CD4-positive, CD25-positive, alpha-beta regulatory T cell (primary cell): ENCODE measurements around the gene MYADML2. TPM values are rescaled to one million over a fixed set of nuclear protein-coding genes. Genes with fewer than 3 reads are reported as not detected.
"Not testable (repeated sequence)": the region's sequence is repeated elsewhere in the genome, so short reads cannot be mapped to it uniquely, and the experiment has no call there.

Experiments
- ATAC-seq, 2 donors: fragments of 150-1000 bp; cut with Tn5 transposase; one replicate each; pipeline ENCODE4 v1.10.0; 2021; ENCODE audit warnings: low read depth in 2 of 2, moderate number of reproducible peaks in 2 of 2, moderate library complexity in 1 of 2
- DNase-seq, 3 donors: peaks; one replicate each; pipeline versions ENCODE4 v3.0.0 to v3.0.0-alpha.2; 2012 to 2022; ENCODE audit warnings: mixed read lengths in 1 of 3
- H3K27ac ChIP-seq: one replicate; pipeline ENCODE4 v1.7.0; 2013; ENCODE audit warnings: mild to moderate bottlenecking, low read length; ENCODE audit not compliant: insufficient read depth, poor library complexity, severe bottlenecking
- H3K27me3 ChIP-seq: one replicate; pipeline ENCODE4 v1.7.0; 2013; ENCODE audit warnings: low read length; ENCODE audit not compliant: control insufficient read depth, insufficient read depth
- H3K36me3 ChIP-seq: one replicate; pipeline ENCODE4 v1.7.0; 2013; ENCODE audit warnings: mild to moderate bottlenecking, low read length, moderate library complexity; ENCODE audit not compliant: control insufficient read depth, insufficient read depth
- H3K4me1 ChIP-seq: 2 replicates; pipeline ENCODE4 v1.7.0; 2013; ENCODE audit warnings: mild to moderate bottlenecking, low read length; ENCODE audit not compliant: insufficient read depth, control insufficient read depth, poor library complexity, severe bottlenecking
- H3K4me3 ChIP-seq: one replicate; pipeline ENCODE4 v1.7.0; 2013; ENCODE audit warnings: low read depth, mild to moderate bottlenecking, low read length, moderate library complexity
- H3K9me3 ChIP-seq, 2 experiments: 1 replicate in 1 of 2; 2 replicates in 1 of 2; pipeline ENCODE4 v1.7.0; 2013; ENCODE audit warnings: low read length in 2 of 2, mild to moderate bottlenecking in 1 of 2, moderate library complexity in 1 of 2; ENCODE audit not compliant: control insufficient read depth in 2 of 2
- H3K27ac Mint-ChIP-seq, 3 donors: one replicate each; pipeline ENCODE4 v1.8.0; 2020 to 2022; ENCODE audit warnings: mild to moderate bottlenecking in 3 of 3, mixed read lengths in 3 of 3, moderate library complexity in 2 of 3
- H3K27me3 Mint-ChIP-seq: one replicate; pipeline ENCODE4 v1.8.0; 2022; ENCODE audit warnings: mild to moderate bottlenecking, mixed read lengths
- H3K36me3 Mint-ChIP-seq: one replicate; pipeline ENCODE4 v1.8.0; 2020; ENCODE audit warnings: mixed read lengths
- H3K4me1 Mint-ChIP-seq, 4 donors: one replicate each; pipeline ENCODE4 v1.8.0; 2020 to 2022; ENCODE audit warnings: mixed read lengths in 4 of 4, mild to moderate bottlenecking in 1 of 4
- H3K4me3 Mint-ChIP-seq, 4 donors: one replicate each; pipeline ENCODE4 v1.8.0; 2020 to 2022; ENCODE audit warnings: mild to moderate bottlenecking in 4 of 4, mixed read lengths in 4 of 4, moderate library complexity in 3 of 4
- H3K9me3 Mint-ChIP-seq, 7 donors: one replicate each; pipeline ENCODE4 v1.8.0; 2020 to 2022; ENCODE audit warnings: mixed read lengths in 7 of 7, mild to moderate bottlenecking in 3 of 7, moderate library complexity in 2 of 7
- polyA plus RNA-seq, 4 donors: library from polyadenylated mRNA; unstranded; fragments of 300-500 nt; fragmentation: Illumina TruSeq; gene quantifications; one replicate each; pipeline ENCODE4 v1.2.3, GENCODE V29; 2021
- total RNA-seq: library from RNA; stranded (reverse); gene quantifications from one replicate; pipeline ENCODE4 v1.2.3, GENCODE V29; 2022

The MYADML2 gene
- total and polyA plus RNA-seq, 5 donors from 2014 or later = not detected

DNA sequence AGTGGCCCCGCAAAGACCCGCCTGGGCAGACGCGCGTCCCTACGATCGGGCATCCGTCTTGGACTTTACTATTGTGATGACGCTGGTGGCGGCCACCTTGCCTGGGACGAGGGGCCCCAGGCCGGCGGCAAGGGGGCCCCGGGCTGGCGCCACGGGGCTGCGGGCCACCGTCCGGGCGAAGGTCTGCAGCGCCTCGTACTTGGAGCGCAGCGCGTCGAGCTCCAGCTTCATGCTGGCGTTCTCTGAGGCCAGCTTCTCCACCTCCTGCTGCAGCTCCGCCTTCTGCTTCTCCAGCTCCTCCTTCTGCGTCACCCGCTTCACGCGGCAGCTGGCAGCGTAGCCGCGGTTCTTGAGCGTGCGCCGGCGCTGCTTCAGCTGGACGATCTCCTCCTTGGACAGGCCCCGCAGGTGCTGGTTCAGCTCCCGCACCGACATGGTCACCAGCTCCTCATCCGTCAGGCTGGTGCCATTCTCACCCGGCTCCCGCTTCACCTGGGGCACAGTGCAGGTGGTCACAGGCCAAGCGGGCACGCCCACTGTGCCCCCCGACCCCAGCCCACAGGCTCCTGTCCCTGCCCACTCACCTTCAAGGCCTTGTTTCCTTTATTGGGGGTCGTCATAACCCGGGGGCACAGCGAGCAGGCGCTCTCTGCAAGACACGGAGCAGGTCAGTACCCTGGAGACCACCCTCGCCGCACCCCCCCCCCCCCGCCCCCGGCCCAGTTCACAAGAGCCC, 24.3 kb downstream of the MYADML2 start:
- Histone ChIP-seq H3K27me3 (no peaks in the 10 kb centered on the region), H3K4me3 (no peak overlapping the region), H3K27ac (no peak overlapping the region), H3K36me3 (no peaks in the 10 kb centered on the region), H3K4me1 (peaks cover 37% of the 10 kb centered on the region), H3K9me3 (no peaks in the 10 kb centered on the region)
- Mint-ChIP-seq H3K27ac (no peak overlapping the region), H3K4me1 (peaks cover 0 to 39% (median 10%) of the 10 kb centered on the region in 4 donors), H3K36me3 (no peaks in the 10 kb centered on the region), H3K4me3 (no peak overlapping the region), H3K9me3 (no peaks in the 10 kb centered on the region), H3K27me3 (peaks cover 6% of the 10 kb centered on the region)
- DNase-seq (no peak), ATAC-seq (no peak)

DNA sequence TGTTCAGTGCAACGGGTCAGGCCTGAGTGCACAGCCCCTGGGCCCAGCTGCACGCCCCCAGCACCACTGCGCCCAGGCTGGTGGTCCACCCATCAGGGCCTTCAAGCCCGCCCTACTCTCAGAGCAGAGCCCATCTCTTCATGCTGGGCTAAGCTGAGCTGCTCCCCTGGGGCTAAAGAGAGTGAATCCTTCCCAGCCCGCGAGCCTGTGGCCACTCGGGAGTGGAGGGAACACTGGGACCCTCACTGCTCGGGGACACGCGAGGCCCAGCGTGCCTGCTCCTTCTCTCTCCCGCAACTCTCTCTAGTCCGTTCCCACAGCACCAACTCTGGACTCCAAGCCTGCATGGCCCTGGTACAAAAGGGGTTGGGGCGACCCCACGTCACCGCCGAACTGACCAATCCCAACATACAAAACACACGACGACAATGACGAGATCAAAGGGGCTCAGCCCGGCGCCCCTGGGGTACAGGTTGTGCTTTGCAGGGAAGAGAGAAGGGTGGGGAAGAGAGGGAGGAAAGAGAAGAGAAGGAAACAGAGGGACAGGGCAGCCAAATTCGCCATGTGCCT, 25.0 kb downstream of the MYADML2 start:
- peaks cover 40% of the 10 kb centered on the region for H3K4me1 ChIP-seq
- no peaks in the 10 kb centered on the region for H3K36me3 Mint-ChIP-seq
- peaks cover 0 to 42% (median 13%) of the 10 kb centered on the region in 4 donors for H3K4me1 Mint-ChIP-seq
- ATAC-seq = no peak
- no peaks in the 10 kb centered on the region for H3K36me3 ChIP-seq
- H3K27me3 ChIP-seq = no peaks in the 10 kb centered on the region
- no peak for DNase-seq
- no peak overlapping the region for H3K4me3 ChIP-seq
- no peaks in the 10 kb centered on the region for H3K9me3 Mint-ChIP-seq
- H3K27ac Mint-ChIP-seq = no peak overlapping the region
- H3K27me3 Mint-ChIP-seq = peaks cover 6% of the 10 kb centered on the region
- peak overlapping the region in 1 of 4 donors; percentile 58 for H3K4me3 Mint-ChIP-seq
- H3K9me3 ChIP-seq = no peaks in the 10 kb centered on the region
- no peak overlapping the region for H3K27ac ChIP-seq

DNA sequence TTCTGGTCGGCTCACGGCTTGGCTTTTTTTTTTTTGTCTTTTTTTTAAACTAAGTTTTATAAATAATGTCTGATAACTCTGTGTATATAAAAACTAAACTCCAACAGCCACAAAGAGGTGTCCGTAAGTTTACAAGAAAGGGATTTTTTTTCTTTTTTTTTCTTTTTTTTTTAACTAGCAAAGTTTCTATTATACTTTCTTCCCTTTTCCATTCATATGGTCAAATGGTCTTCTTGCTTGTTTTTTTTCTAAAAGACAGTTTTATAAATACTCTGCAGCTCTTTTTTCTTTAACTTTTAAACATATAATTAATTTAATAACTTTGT, 25.5 kb downstream of the MYADML2 start:
- no peaks in the 10 kb centered on the region for H3K9me3 Mint-ChIP-seq
- H3K4me1 Mint-ChIP-seq = peaks cover 0 to 46% (median 17%) of the 10 kb centered on the region in 4 donors
- H3K27me3 Mint-ChIP-seq = peaks cover 6% of the 10 kb centered on the region
- peak overlapping the region in 1 of 4 donors; percentile 38 for H3K4me3 Mint-ChIP-seq
- Histone ChIP-seq H3K4me3 (no peak overlapping the region), H3K9me3 (no peaks in the 10 kb centered on the region), H3K27me3 (no peaks in the 10 kb centered on the region), H3K27ac (no peak overlapping the region), H3K36me3 (no peaks in the 10 kb centered on the region), H3K4me1 (peaks cover 40% of the 10 kb centered on the region)
- no peak for DNase-seq
- no peak for ATAC-seq
- H3K27ac Mint-ChIP-seq = no peak overlapping the region
- H3K36me3 Mint-ChIP-seq = no peaks in the 10 kb centered on the region

DNA sequence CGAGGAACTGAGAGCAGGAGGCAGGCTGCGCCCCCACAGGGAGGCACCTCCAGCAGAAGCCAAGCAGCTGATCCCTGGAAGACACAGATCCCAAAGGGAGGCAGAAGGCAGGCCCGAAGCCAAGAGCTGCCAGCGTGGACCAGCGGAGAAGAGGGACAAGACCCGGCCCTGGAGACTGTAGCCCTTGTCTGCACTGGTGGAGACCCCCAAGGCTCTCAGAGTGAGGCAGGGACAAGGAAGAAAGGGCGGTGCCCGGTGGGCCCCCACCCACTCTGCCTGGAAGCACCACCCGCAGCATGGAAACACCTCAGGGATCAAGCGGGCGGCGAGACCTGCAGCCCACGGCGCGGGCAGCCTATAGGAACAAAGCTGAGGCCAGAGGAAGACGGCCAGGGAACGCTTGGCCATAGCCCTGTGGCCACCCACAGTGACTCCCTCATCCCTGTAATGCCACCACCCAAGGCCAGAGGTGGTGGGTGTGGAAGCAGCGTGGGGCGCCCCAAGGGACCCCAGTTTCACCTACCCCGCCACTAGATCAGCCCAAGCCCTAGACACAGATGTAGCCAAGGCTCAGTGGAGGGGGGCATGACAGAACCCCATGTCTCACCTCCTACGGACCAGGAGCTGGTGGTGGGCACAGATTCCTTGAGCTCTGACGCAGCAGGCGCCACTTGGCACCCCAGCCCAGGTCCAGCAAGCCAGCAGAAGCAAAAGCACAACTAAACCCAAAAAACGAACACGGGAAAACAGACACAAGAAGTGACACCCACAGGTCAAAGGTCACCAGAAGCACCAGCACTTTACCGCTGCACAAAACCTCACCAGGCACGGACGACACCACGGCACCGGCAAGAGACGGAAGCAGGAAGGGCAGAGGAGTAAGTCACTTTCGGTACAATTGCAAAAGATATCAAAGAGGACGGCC, 26.2 kb downstream of the MYADML2 start:
- Histone ChIP-seq H3K36me3 (peaks cover 2% of the 10 kb centered on the region), H3K27ac (no peak overlapping the region), H3K27me3 (no peaks in the 10 kb centered on the region), H3K9me3 (no peaks in the 10 kb centered on the region), H3K4me1 (peaks cover 38% of the 10 kb centered on the region), H3K4me3 (no peak overlapping the region)
- no peak for ATAC-seq
- peaks cover 0 to 45% (median 12%) of the 10 kb centered on the region in 4 donors for H3K4me1 Mint-ChIP-seq
- peaks cover 6% of the 10 kb centered on the region for H3K27me3 Mint-ChIP-seq
- no peak overlapping the region for H3K27ac Mint-ChIP-seq
- H3K9me3 Mint-ChIP-seq = no peaks in the 10 kb centered on the region
- H3K36me3 Mint-ChIP-seq = no peaks in the 10 kb centered on the region
- no peak for DNase-seq
- H3K4me3 Mint-ChIP-seq = peak overlapping the region in 2 of 4 donors; percentile 38 to 75

DNA sequence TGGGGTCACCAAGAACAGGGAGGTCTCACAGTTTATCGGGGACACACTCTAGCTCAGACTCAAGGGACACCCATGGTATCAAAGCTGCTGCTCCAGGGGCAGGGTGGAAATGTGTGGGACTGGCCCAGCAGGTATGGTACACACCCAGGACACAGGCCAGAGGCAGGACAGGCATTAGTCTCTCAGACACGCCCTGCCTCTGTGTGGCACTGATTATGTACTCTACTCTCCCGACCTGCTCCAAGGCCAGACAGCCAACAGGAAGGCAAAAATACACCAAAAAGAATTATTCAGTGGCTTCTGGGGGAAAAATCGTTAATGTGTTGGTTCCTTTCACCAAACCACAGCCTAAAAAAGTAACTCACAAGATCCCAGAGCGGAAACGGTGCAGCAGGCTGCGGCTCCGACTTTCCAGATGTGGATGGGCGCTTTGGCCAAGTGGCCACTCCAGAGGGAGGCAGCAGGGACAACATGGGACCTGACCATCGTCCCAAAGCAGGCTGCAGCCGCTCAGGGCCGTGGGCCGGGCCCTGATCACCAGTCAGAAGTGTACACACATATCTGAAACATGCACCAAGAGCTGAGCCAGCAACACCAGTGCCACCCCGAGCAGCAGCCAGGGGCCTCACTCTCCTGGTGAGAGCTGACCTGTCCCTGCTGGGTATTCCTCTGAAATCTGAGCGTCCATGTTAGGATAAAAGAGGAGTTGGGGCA, 28.0 kb downstream of the MYADML2 start:
- Mint-ChIP-seq H3K4me1 (peaks cover 0 to 35% (median 13%) of the 10 kb centered on the region in 4 donors), H3K9me3 (no peaks in the 10 kb centered on the region), H3K36me3 (no peaks in the 10 kb centered on the region), H3K4me3 (peak overlapping the region in 2 of 4 donors; percentile 94 to 95), H3K27me3 (peaks cover 6% of the 10 kb centered on the region), H3K27ac (peak overlapping the region; percentile 74 to 85 (median 81))
- Histone ChIP-seq H3K4me3 (no peak overlapping the region), H3K9me3 (no peaks in the 10 kb centered on the region), H3K4me1 (peaks cover 25% of the 10 kb centered on the region), H3K27me3 (no peaks in the 10 kb centered on the region), H3K36me3 (peaks cover 20% of the 10 kb centered on the region), H3K27ac (peak overlapping the region; percentile 61)
- ATAC-seq (no peak), DNase-seq (no peak)

DNA sequence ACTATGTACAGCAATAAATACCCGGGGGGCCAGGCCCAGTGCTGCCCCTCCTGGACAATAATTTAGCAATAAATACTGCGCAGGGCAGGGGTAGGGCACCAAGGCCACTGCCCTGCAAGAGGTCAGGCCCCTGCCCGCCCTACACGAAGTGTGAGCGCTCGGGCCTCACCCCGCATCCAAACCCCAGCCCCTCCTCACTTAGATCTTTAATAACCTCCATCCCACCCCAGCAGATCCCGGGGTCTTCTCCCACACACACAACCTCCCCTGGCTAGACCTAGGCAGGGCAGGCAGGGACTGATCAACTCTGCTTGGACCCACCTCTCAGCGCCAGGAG, 28.7 kb downstream of the MYADML2 start:
- ATAC-seq = peak; percentile 8 to 11
- not testable (repeated sequence) for H3K27me3 Mint-ChIP-seq, H3K36me3 Mint-ChIP-seq, H3K4me3 ChIP-seq, H3K9me3 Mint-ChIP-seq, H3K9me3 ChIP-seq, H3K27me3 ChIP-seq, DNase-seq
- Mint-ChIP-seq H3K4me3 (peak overlapping the region; percentile 90 to 95 (median 93)), H3K27ac (peak overlapping the region; percentile 38 to 94 (median 85)), H3K4me1 (peaks cover 0 to 34% (median 13%) of the 10 kb centered on the region in 4 donors)
- peaks cover 22% of the 10 kb centered on the region for H3K4me1 ChIP-seq
- H3K27ac ChIP-seq = peak overlapping the region; percentile 61
- peaks cover 27% of the 10 kb centered on the region for H3K36me3 ChIP-seq

DNA sequence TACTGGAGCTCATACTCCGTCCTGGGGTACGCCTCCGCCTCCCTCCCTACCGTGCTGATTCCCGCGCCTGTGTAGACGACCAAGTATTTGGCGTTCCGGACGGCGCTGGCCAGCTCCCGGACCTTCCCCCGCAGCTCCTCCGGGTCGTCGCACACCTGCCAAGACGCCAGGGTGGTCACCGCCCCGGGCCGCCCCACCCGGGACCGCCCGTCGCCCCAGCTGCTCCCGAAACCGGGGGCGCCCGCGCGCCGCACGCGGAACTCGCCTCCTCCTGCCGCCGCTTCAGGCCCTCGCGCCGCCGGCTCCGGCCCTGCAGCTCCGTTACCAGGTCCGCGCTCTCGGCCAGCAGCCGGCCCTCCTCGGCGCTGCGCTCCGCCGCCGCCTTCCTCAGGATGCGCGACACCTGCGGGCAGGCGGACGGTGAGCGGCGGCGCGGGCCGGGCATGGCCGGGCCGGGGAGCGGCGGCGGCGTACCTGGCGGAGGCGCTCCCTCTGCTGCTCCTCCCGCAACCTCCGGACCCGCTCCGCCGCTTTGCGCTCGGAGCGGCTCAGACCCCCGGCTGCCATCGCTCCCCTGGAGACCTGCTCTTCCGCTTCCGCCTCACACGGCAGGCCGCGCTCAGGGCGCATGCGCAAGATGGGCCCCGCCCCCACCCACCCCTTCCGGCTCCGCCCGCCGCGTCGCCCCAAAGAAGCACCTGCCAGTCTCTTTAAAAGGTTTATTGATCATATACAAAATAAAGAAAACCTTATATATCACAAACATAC, 29.3 kb downstream of the MYADML2 start, which contains the start of gene SIRT7:
Gene SIRT7, minus strand, starts transcription at position 612 of the 768 bp plus-strand sequence. Its CDS starts 45 bp downstream, at position 567.
- DNase-seq (peak; percentile 78 to 87 (median 81)), ATAC-seq (peak; percentile 84 to 86)
- no peaks in the 10 kb centered on the region for H3K27me3 Mint-ChIP-seq
- peak within 1 kb of the TSS; percentile 79 to 94 (median 85) for H3K27ac Mint-ChIP-seq
- Histone ChIP-seq H3K9me3 (no peaks in the 10 kb centered on the region), H3K4me1 (peaks cover 22% of the 10 kb centered on the region), H3K36me3 (peaks cover 32% of the 10 kb centered on the region), H3K4me3 (peak within 1 kb of the TSS; percentile 82), H3K27ac (peak within 1 kb of the TSS; percentile 61), H3K27me3 (no peaks in the 10 kb centered on the region)
- peaks cover 0 to 36% (median 14%) of the 10 kb centered on the region in 4 donors for H3K4me1 Mint-ChIP-seq
- peaks cover 8% of the 10 kb centered on the region for H3K36me3 Mint-ChIP-seq
- H3K9me3 Mint-ChIP-seq = no peaks in the 10 kb centered on the region
- H3K4me3 Mint-ChIP-seq = peak within 1 kb of the TSS; percentile 90 to 95 (median 94)
